Measurements from ENCODE around the gene PAK5.

PAK5 gene

GRCh38 chr20:9739991-9740390 lies 98.9 kb downstream of the PAK5 start:
- H3K79me2 ChIP-seq (ENCODE audit: low read length): no peaks in the 10 kb centered on the region
- no peak overlapping the region for H3K27ac ChIP-seq (ENCODE audit: low read length)
- TF ChIP-seq EZH2 (optimal IDR thresholded peaks at IDR 0.05; ENCODE audit: low read depth, low read length): no peak
- TF ChIP-seq CTCF (IDR thresholded peaks at IDR 0.05; ENCODE audit: low read length): no peak
- TF ChIP-seq EZH2phosphoT487 (IDR thresholded peaks at IDR 0.05; ENCODE audit: low read length): no peak

DNA sequence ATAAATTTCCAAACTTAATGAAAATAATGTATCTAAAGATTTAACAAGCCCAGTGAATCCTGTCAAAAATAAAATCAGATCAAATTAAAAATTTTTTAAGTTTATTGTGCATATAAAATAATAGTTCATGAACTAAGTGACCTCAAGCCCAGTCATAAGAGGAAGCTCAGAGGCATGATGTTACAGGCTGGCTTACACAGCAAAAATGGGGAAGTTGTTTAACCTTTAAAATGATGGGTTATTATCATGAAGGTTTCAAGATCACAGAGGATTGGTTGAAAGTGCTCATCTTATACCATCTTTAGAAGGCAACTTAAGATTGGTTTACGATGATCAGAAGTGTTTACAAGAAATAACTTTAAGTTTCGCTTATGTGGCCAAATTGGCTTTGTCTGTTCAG lies 102.5 kb downstream of the PAK5 start:
- Histone ChIP-seq H2AFZ (ENCODE audit: low read length) (no peak overlapping the region), H3K79me2 (ENCODE audit: low read length) (no peaks in the 10 kb centered on the region), H3K27ac (ENCODE audit: low read length) (no peak overlapping the region), H3F3A (ENCODE audit: insufficient read depth, low read length) (no peaks in the 10 kb centered on the region), H3K36me3 (replicated peaks; ENCODE audit: insufficient read depth, low read length) (no peaks in the 10 kb centered on the region), H3K9me2 (replicated peaks; ENCODE audit: insufficient read depth, low read length) (no peaks in the 10 kb centered on the region), H3K4me2 (ENCODE audit: low read depth, low read length) (no peak overlapping the region), H4K20me1 (ENCODE audit: insufficient read depth, low read length) (no peaks in the 10 kb centered on the region), H3K27me3 (replicated peaks; ENCODE audit: insufficient read depth, low read length) (no peaks in the 10 kb centered on the region), H3K9me3 (replicated peaks; ENCODE audit: insufficient read depth, low read length) (no peaks in the 10 kb centered on the region), H3K9ac (ENCODE audit: low read length) (no peak overlapping the region), H3K4me3 (ENCODE audit: low read length) (no peak overlapping the region), H3K4me1 (ENCODE audit: low read length) (no peaks in the 10 kb centered on the region)
- DNase-seq: no peak
- TF ChIP-seq EZH2phosphoT487 (IDR thresholded peaks at IDR 0.05; ENCODE audit: low read length) (no peak), EZH2 (optimal IDR thresholded peaks at IDR 0.05; ENCODE audit: low read depth, low read length) (no peak), CTCF (IDR thresholded peaks at IDR 0.05; ENCODE audit: low read length) (no peak)

More at GRCh38 chr20:9739991-9740390, 98.9 kb downstream of the PAK5 start:
- Histone ChIP-seq H3K4me1 (ENCODE audit: low read length) (peaks cover 19% of the 10 kb centered on the region), H4K20me1 (ENCODE audit: insufficient read depth, low read length) (no peaks in the 10 kb centered on the region), H3K27me3 (replicated peaks; ENCODE audit: insufficient read depth, low read length) (no peaks in the 10 kb centered on the region), H3K9ac (ENCODE audit: low read length) (no peak overlapping the region), H3K4me2 (ENCODE audit: low read depth, low read length) (no peak overlapping the region), H3K36me3 (replicated peaks; ENCODE audit: insufficient read depth, low read length) (no peaks in the 10 kb centered on the region), H3K9me2 (replicated peaks; ENCODE audit: insufficient read depth, low read length) (no peaks in the 10 kb centered on the region), H2AFZ (ENCODE audit: low read length) (no peak overlapping the region), H3K9me3 (replicated peaks; ENCODE audit: insufficient read depth, low read length) (no peaks in the 10 kb centered on the region), H3K4me3 (ENCODE audit: low read length) (no peak overlapping the region), H3F3A (ENCODE audit: insufficient read depth, low read length) (peaks cover 11% of the 10 kb centered on the region)
- no peak for DNase-seq

DNA sequence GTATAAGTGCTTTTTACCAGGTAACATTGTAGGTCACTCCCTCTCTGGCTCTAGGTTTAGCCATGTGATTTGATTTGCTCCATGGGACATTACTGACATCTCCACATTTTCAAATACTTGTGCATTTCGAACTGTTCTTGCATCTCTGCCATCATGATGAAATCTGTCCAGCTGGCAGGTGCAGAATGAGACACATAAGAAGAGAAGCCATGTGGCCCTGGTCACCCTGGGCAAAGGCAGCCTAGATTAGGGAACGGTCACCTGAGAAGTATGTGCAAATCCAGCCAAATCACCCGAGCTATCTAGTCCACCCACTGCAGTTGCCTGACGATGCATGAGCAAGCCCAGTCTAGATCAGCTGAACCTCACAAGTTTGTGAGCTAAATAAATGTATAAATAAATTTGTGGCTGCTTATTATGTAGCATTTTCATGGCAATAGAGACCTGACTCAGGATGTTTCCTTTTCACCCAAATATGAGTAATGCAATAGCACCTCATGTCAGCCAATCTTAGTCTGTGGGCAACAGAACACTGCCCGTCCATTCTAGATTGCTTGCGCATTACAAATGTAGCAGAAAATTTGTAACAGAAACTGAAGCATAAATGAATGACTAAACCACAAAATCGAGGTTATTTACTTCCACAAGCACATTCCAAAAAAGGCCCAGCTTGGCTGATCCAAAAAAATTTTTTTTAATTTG lies 115.2 kb downstream of the PAK5 start:
- H3F3A ChIP-seq (ENCODE audit: insufficient read depth, low read length): no peaks in the 10 kb centered on the region
- no peak overlapping the region for H2AFZ ChIP-seq (ENCODE audit: low read length)
- no peaks in the 10 kb centered on the region for H3K9me2 ChIP-seq (replicated peaks; ENCODE audit: insufficient read depth, low read length)
- DNase-seq: no peak
- no peaks in the 10 kb centered on the region for H3K36me3 ChIP-seq (replicated peaks; ENCODE audit: insufficient read depth, low read length)
- no peaks in the 10 kb centered on the region for H3K9me3 ChIP-seq (replicated peaks; ENCODE audit: insufficient read depth, low read length)
- no peaks in the 10 kb centered on the region for H3K79me2 ChIP-seq (ENCODE audit: low read length)
- H4K20me1 ChIP-seq (ENCODE audit: insufficient read depth, low read length): no peaks in the 10 kb centered on the region
- H3K27me3 ChIP-seq (replicated peaks; ENCODE audit: insufficient read depth, low read length): no peaks in the 10 kb centered on the region
- H3K27ac ChIP-seq (ENCODE audit: low read length): no peak overlapping the region
- no peak for TF ChIP-seq CTCF (IDR thresholded peaks at IDR 0.05; ENCODE audit: low read length)
- TF ChIP-seq EZH2 (optimal IDR thresholded peaks at IDR 0.05; ENCODE audit: low read depth, low read length): no peak
- TF ChIP-seq EZH2phosphoT487 (IDR thresholded peaks at IDR 0.05; ENCODE audit: low read length): no peak
- H3K4me3 ChIP-seq (ENCODE audit: low read length): no peak overlapping the region
- no peaks in the 10 kb centered on the region for H3K4me1 ChIP-seq (ENCODE audit: low read length)
- H3K4me2 ChIP-seq (ENCODE audit: low read depth, low read length): no peak overlapping the region
- H3K9ac ChIP-seq (ENCODE audit: low read length): no peak overlapping the region
